Mesendoderm (in vitro differentiated cells): ENCODE data around the gene FAIM.

Source experiments
- DNase-seq: peaks from one replicate; pipeline ENCODE4 v3.0.0; 2013
- H2AK5ac ChIP-seq: 2 replicates; pipeline ENCODE4 v1.6.1; 2013; ENCODE audit warnings: low read length, inconsistent platforms
- H2BK120ac ChIP-seq: 2 replicates; pipeline ENCODE4 v1.6.1; 2013; ENCODE audit warnings: low read depth, mild to moderate bottlenecking, low read length, moderate library complexity, mixed read lengths
- H2BK15ac ChIP-seq: replicated peaks from 2 replicates; pipeline ENCODE4 v1.6.1; 2013; ENCODE audit warnings: low read depth, mild to moderate bottlenecking, moderate library complexity
- H2BK5ac ChIP-seq: 2 replicates; pipeline ENCODE4 v1.6.1; 2013; ENCODE audit warnings: low read length, inconsistent platforms
- H3K18ac ChIP-seq: 2 replicates; pipeline ENCODE4 v1.6.1; 2013; ENCODE audit warnings: mild to moderate bottlenecking, low read length, mixed read lengths
- H3K23ac ChIP-seq: one replicate; pipeline ENCODE4 v1.6.1; 2013; ENCODE audit warnings: low read length
- H3K27ac ChIP-seq: 2 replicates; pipeline ENCODE4 v1.5.1; 2013; ENCODE audit warnings: low read depth, mild to moderate bottlenecking, inconsistent platforms, low read length, moderate library complexity
- H3K27me3 ChIP-seq: 2 replicates; pipeline ENCODE4 v1.6.1; 2013; ENCODE audit warnings: low read length, control low read depth, mild to moderate bottlenecking, inconsistent platforms; ENCODE audit not compliant: insufficient read depth, poor library complexity
- H3K36me3 ChIP-seq: 2 replicates; pipeline ENCODE4 v1.6.1; 2013; ENCODE audit warnings: low read length, inconsistent platforms; ENCODE audit not compliant: control insufficient read depth, insufficient read depth
- H3K4ac ChIP-seq: one replicate; pipeline ENCODE4 v1.6.1; 2013; ENCODE audit warnings: low read depth, mild to moderate bottlenecking, low read length, moderate library complexity
- H3K4me1 ChIP-seq: 2 replicates; pipeline ENCODE4 v1.6.1; 2013; ENCODE audit warnings: low read depth, low read length, inconsistent platforms; ENCODE audit not compliant: control insufficient read depth
- H3K4me2 ChIP-seq: 2 replicates; pipeline ENCODE4 v1.6.1; 2013; ENCODE audit warnings: low read length
- H3K4me3 ChIP-seq: 2 replicates; pipeline ENCODE4 v1.5.1; 2013; ENCODE audit warnings: mild to moderate bottlenecking, low read length
- H3K56ac ChIP-seq: one replicate; pipeline ENCODE4 v1.6.1; 2013; ENCODE audit warnings: low read length
- H3K79me1 ChIP-seq: 2 replicates; pipeline ENCODE4 v1.6.1; 2013; ENCODE audit warnings: low read length, inconsistent platforms
- H3K79me2 ChIP-seq: 2 replicates; pipeline ENCODE4 v1.6.1; 2013; ENCODE audit warnings: mild to moderate bottlenecking, low read length; ENCODE audit not compliant: control insufficient read depth, insufficient read depth
- H3K9ac ChIP-seq: 2 replicates; pipeline ENCODE4 v1.6.1; 2013; ENCODE audit warnings: low read length, inconsistent platforms
- H4K5ac ChIP-seq: one replicate; pipeline ENCODE4 v1.6.1; 2013; ENCODE audit warnings: low read length
- H4K8ac ChIP-seq: one replicate; pipeline ENCODE4 v1.6.1; 2013; ENCODE audit warnings: low read depth, mild to moderate bottlenecking, control low read depth, low read length, moderate library complexity
- WGBS: extraction: QIAGEN DNeasy Blood & Tissue Kit; methylation state at CpG from one replicate; pipeline ENCODE4 v1.1.7; 2013; ENCODE audit warnings: low lambda C conversion rate, missing lambda C conversion rate; ENCODE audit not compliant: insufficient coverage; ENCODE audit errors: extremely low coverage; 5-methylcytosine and 5-hydroxymethylcytosine counted together

Gene FAIM

DNA sequence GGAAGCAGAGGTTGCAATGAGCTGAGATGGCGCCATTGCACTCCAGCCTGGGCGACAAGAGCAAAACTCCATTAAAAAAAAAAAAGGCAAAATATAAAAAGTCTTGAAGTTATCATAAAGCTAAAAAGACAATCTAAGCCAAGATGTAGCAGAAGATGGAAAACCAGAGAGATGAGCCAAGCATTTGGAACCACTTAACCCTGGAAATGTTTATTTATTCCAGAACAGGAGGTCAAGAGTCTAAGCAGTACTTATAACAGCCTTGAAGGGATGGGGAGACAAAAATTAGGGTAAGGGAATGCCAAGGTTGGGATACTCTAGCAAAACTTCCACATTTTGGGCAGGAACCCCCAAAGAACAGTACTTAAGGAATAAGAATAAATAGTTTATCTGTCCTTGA is 30.1 kb downstream of the FAIM start:
- H2BK15ac ChIP-seq: no peak overlapping the region

GRCh38 chr3:138640537-138640936 is 32.0 kb downstream of the FAIM start:
- Histone ChIP-seq H3K36me3 (no peaks in the 10 kb centered on the region), H3K9ac (no peak overlapping the region), H3K79me2 (no peaks in the 10 kb centered on the region), H3K23ac (no peak overlapping the region), H4K8ac (no peak overlapping the region), H2BK15ac (no peak overlapping the region), H3K4ac (no peak overlapping the region), H3K56ac (no peak overlapping the region), H2BK5ac (no peak overlapping the region), H3K27me3 (no peaks in the 10 kb centered on the region), H3K27ac (no peak overlapping the region), H2BK120ac (no peak overlapping the region), H2AK5ac (no peak overlapping the region), H4K5ac (no peak overlapping the region), H3K4me2 (no peak overlapping the region), H3K18ac (no peak overlapping the region), H3K4me1 (no peaks in the 10 kb centered on the region), H3K4me3 (no peak overlapping the region), H3K79me1 (no peaks in the 10 kb centered on the region)
- WGBS: no CpG with 5 or more reads among the region's 4 CpGs
- DNase-seq: no peak

More for the DNA sequence above, 30.1 kb downstream of the FAIM start:
- no peaks in the 10 kb centered on the region for H3K36me3 ChIP-seq
- no peak overlapping the region for H3K23ac ChIP-seq
- H3K79me2 ChIP-seq: no peaks in the 10 kb centered on the region
- H3K4me1 ChIP-seq: no peaks in the 10 kb centered on the region
- no peak overlapping the region for H3K4me2 ChIP-seq
- no peak overlapping the region for H3K56ac ChIP-seq
- no peak overlapping the region for H4K5ac ChIP-seq
- H2BK5ac ChIP-seq: no peak overlapping the region
- no peaks in the 10 kb centered on the region for H3K27me3 ChIP-seq
- no peak overlapping the region for H3K4me3 ChIP-seq
- H3K9ac ChIP-seq: no peak overlapping the region
- no peak overlapping the region for H3K4ac ChIP-seq
- no peak overlapping the region for H2BK120ac ChIP-seq
- no peak overlapping the region for H4K8ac ChIP-seq
- DNase-seq: no peak
- H3K18ac ChIP-seq: no peak overlapping the region
- no peak overlapping the region for H2AK5ac ChIP-seq
- H3K79me1 ChIP-seq: no peaks in the 10 kb centered on the region
- WGBS: no CpG with 5 or more reads among the region's 2 CpGs
- no peak overlapping the region for H3K27ac ChIP-seq

DNA sequence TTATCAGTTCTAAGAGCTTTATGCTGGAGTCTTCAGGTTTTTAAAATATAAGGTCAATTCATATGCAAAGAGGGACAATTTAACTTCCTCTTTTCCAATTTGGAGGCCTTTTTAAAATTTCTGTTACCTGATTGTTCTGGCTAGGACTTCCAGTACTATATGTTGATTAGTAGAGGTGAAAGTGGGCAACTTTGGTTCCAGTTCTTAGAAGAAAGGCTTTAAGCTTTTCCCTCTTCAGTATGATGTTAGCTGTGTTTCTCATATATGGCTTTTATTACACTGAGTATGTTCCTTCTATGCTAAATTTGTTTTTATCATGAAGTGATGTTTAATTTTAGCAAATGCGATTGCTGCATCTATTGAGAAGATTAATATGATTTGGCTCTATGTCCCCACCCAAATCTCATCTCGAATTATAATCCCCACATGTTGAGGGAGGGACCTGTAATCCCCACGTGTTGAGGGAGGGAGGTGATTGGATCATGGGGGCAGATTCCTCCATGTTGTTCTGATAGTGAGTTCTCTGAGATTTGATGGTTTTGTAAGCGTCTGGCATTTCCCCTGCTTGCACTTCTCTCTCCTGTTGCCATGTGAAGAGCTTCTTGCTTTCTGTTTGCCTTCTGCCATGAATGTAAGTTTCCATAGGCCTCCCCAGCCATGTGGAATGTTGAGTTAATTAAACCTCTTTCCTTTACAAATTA is 33.8 kb downstream of the FAIM start:
- no CpG with 5 or more reads among the region's 4 CpGs for WGBS
- H3K4me3 ChIP-seq: no peak overlapping the region
- H4K5ac ChIP-seq: no peak overlapping the region
- no peak overlapping the region for H3K4ac ChIP-seq
- no peaks in the 10 kb centered on the region for H3K79me1 ChIP-seq
- no peak overlapping the region for H2BK5ac ChIP-seq
- peak; percentile 17 for DNase-seq
- H3K4me1 ChIP-seq: no peaks in the 10 kb centered on the region
- no peak overlapping the region for H2BK15ac ChIP-seq
- no peak overlapping the region for H2BK120ac ChIP-seq
- H3K56ac ChIP-seq: no peak overlapping the region
- H3K79me2 ChIP-seq: no peaks in the 10 kb centered on the region
- H3K4me2 ChIP-seq: no peak overlapping the region
- H3K27ac ChIP-seq: no peak overlapping the region
- no peak overlapping the region for H3K23ac ChIP-seq
- H3K9ac ChIP-seq: no peak overlapping the region
- H2AK5ac ChIP-seq: no peak overlapping the region
- H3K36me3 ChIP-seq: no peaks in the 10 kb centered on the region
- no peak overlapping the region for H3K18ac ChIP-seq
- H4K8ac ChIP-seq: no peak overlapping the region
- no peaks in the 10 kb centered on the region for H3K27me3 ChIP-seq

GRCh38 chr3:138642927-138643253 is 34.3 kb downstream of the FAIM start:
- Histone ChIP-seq H3K23ac (no peak overlapping the region), H4K8ac (no peak overlapping the region), H3K56ac (no peak overlapping the region), H2AK5ac (no peak overlapping the region), H3K36me3 (no peaks in the 10 kb centered on the region), H2BK15ac (no peak overlapping the region), H3K79me1 (no peaks in the 10 kb centered on the region), H3K4me2 (no peak overlapping the region), H3K79me2 (no peaks in the 10 kb centered on the region), H3K4me1 (no peaks in the 10 kb centered on the region), H3K18ac (no peak overlapping the region), H3K27ac (no peak overlapping the region), H3K27me3 (no peaks in the 10 kb centered on the region), H2BK5ac (no peak overlapping the region), H3K4ac (no peak overlapping the region), H4K5ac (no peak overlapping the region), H2BK120ac (no peak overlapping the region), H3K9ac (no peak overlapping the region), H3K4me3 (no peak overlapping the region)
- no peak for DNase-seq
- no CpG with 5 or more reads among the region's 1 CpG for WGBS

DNA sequence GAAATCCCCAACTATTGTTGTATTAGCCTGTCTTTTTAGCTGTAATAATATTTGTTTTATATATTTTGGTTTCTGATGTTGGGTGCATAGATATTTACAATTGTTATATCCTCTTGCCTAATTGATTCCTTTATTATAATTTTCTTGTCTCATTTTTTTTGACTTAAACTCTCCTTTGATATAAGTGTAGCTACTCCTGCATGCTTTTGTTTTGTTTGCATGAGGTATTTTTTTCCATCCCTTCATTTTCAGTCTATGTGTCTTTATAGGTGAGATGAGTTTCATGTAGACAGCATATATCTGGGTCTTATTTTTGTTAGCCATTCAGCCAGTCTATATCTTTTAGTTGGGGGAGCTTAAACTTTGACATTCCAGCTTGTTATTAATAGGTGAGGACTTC is 37.4 kb downstream of the FAIM start:
- Histone ChIP-seq H2BK5ac (no peak overlapping the region), H3K4me2 (no peak overlapping the region), H3K18ac (no peak overlapping the region), H4K8ac (no peak overlapping the region), H2BK120ac (no peak overlapping the region), H3K23ac (no peak overlapping the region), H2BK15ac (no peak overlapping the region), H3K79me1 (no peaks in the 10 kb centered on the region), H3K4me3 (no peak overlapping the region), H3K9ac (no peak overlapping the region), H3K36me3 (peaks cover 12% of the 10 kb centered on the region), H4K5ac (no peak overlapping the region), H3K4ac (no peak overlapping the region), H3K56ac (no peak overlapping the region), H3K4me1 (no peaks in the 10 kb centered on the region), H2AK5ac (no peak overlapping the region), H3K79me2 (no peaks in the 10 kb centered on the region), H3K27me3 (no peaks in the 10 kb centered on the region), H3K27ac (no peak overlapping the region)
- DNase-seq: no peak

GRCh38 chr3:138646513-138646912 is 37.9 kb downstream of the FAIM start:
- H3K36me3 ChIP-seq: peaks cover 12% of the 10 kb centered on the region
- no peak overlapping the region for H2BK15ac ChIP-seq
- no peak overlapping the region for H3K23ac ChIP-seq
- no peak overlapping the region for H3K56ac ChIP-seq
- no peak overlapping the region for H3K4me2 ChIP-seq
- no peak overlapping the region for H3K18ac ChIP-seq
- H4K8ac ChIP-seq: no peak overlapping the region
- H3K79me1 ChIP-seq: no peaks in the 10 kb centered on the region
- no peaks in the 10 kb centered on the region for H3K27me3 ChIP-seq
- no peak overlapping the region for H2AK5ac ChIP-seq
- no peak overlapping the region for H2BK5ac ChIP-seq
- H3K4me1 ChIP-seq: no peaks in the 10 kb centered on the region
- no peak for DNase-seq
- no peak overlapping the region for H4K5ac ChIP-seq
- no peak overlapping the region for H3K9ac ChIP-seq
- no peaks in the 10 kb centered on the region for H3K79me2 ChIP-seq
- H3K4ac ChIP-seq: no peak overlapping the region
- no peak overlapping the region for H3K27ac ChIP-seq
- no peak overlapping the region for H3K4me3 ChIP-seq
- H2BK120ac ChIP-seq: no peak overlapping the region
